Activated gamma-delta T cell treated with Interleukin-2 at 50 U/mL for 16 hours (primary cell): ENCODE data around the gene SHC3.

Experiments
- DNase-seq: peaks from one replicate; pipeline ENCODE4 v3.0.0-alpha.2; 2020

Gene SHC3

GRCh38 chr9:89153232-89154017, 25.2 kb downstream of the SHC3 start:
- DNase-seq, result no peak

- no peak for DNase-seq
Observed at GRCh38 chr9:89149726-89150125, 28.9 kb downstream of the SHC3 start.

- no peak for DNase-seq
Observed at GRCh38 chr9:89145097-89145496, 33.5 kb downstream of the SHC3 start.

- DNase-seq, result no peak
Observed at GRCh38 chr9:89144238-89144637, 34.4 kb downstream of the SHC3 start.

GRCh38 chr9:89143266-89143665, 35.4 kb downstream of the SHC3 start:
- no peak for DNase-seq

GRCh38 chr9:89139455-89139854, 39.2 kb downstream of the SHC3 start:
- no peak for DNase-seq

GRCh38 chr9:89138463-89139390, 39.9 kb downstream of the SHC3 start:
- no peak for DNase-seq

GRCh38 chr9:89137542-89138462, 40.8 kb downstream of the SHC3 start:
- no peak for DNase-seq

GRCh38 chr9:89135591-89136166, 42.9 kb downstream of the SHC3 start:
- DNase-seq, result no peak

GRCh38 chr9:89134709-89135108, 43.9 kb downstream of the SHC3 start:
- no peak for DNase-seq

- no peak for DNase-seq
Observed at GRCh38 chr9:89122949-89123348, 55.7 kb downstream of the SHC3 start.

- no peak for DNase-seq
Observed at GRCh38 chr9:89120704-89121103, 57.9 kb downstream of the SHC3 start.

GRCh38 chr9:89116805-89117192, 61.8 kb downstream of the SHC3 start:
- no peak for DNase-seq

- DNase-seq, result no peak
Observed at GRCh38 chr9:89116064-89116804, 62.4 kb downstream of the SHC3 start.

GRCh38 chr9:89115426-89115825, 63.2 kb downstream of the SHC3 start:
- no peak for DNase-seq

- no peak for DNase-seq
Observed at GRCh38 chr9:89114741-89115140, 63.9 kb downstream of the SHC3 start.

- DNase-seq, result no peak
Observed at GRCh38 chr9:89113851-89114250, 64.8 kb downstream of the SHC3 start.

- no peak for DNase-seq
Observed at GRCh38 chr9:89112243-89112642, 66.4 kb downstream of the SHC3 start.

- no peak for DNase-seq
Observed at GRCh38 chr9:89109666-89110065, 69.0 kb downstream of the SHC3 start.

GRCh38 chr9:89107406-89107805, 71.2 kb downstream of the SHC3 start:
- no peak for DNase-seq

GRCh38 chr9:89106224-89106851, 72.3 kb downstream of the SHC3 start:
- DNase-seq, result no peak
